Peyer's patch (tissue), 4 donors: ENCODE results near the gene UNC50.

Experiments used
- CTCF ChIP-seq, 6 experiments: fragments of 450-650 bp in 4 of 6; fragments of 200-600 bp in 2 of 6; sonication (generic) in 1 of 6; IDR thresholded peaks; one replicate each; pipeline ENCODE4 v1.5.1; 2017 to 2019; ENCODE audit warnings: antibody characterized with exemption in 6 of 6, mild to moderate bottlenecking in 3 of 6, moderate library complexity in 1 of 6
- POLR2A ChIP-seq, 2 donors: fragments of 450-650 bp; IDR thresholded peaks; one replicate each; pipeline ENCODE4 v1.5.1; 2017; ENCODE audit warnings: antibody characterized with exemption in 2 of 2, mild to moderate bottlenecking in 2 of 2, moderate library complexity in 2 of 2

- no peak for TF ChIP-seq CTCF (IDR thresholded peaks at IDR 0.05)
- TF ChIP-seq POLR2A (IDR thresholded peaks at IDR 0.05): no peak
Observed at GRCh38 chr2:98607741-98608115, 661 bp upstream of the UNC50 start.
